ENCODE measurements around the gene AHRR. TPM values are rescaled to one million over a fixed set of nuclear protein-coding genes. Genes with fewer than 3 reads are reported as not detected.

AHRR gene
- polyA plus RNA-seq, 2 of the 4 experiments (the other 2 are of a cell fraction), result 1.2 to 1.7 TPM

DNA sequence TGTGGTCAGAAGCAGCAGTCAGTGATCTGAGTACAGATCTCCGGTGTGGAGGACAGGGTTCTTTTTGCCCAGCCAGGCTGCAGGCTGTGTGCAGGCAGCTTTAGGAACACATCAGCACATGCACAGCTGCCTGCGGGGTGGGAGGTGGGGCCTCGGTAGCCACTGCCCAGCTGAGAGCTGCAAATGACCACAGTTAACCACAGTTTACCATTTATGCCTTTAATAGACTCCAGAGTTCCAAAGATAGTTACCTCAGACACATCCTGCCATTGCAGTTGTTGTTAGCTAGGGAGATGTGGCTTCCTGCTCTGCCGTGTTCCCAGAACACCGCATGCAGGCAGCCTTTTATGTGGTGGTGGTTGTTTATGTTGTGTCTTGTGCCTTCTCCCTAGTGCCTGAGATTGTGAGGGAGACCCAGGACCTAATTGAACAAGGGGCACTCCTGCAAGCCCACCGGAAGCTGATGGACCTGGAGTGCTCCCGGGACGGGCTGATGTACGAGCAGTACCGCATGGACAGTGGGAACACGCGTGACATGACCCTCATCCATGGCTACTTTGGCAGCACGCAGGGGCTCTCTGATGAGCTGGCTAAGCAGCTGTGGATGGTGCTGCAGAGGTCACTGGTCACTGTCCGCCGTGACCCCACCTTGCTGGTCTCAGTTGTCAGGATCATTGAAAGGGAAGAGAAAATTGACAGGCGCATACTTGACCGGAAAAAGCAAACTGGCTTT, 131.6 kb downstream of the AHRR start:
- FAIRE-seq, result no peak
- no peak for ATAC-seq
- Histone ChIP-seq H3K27ac (no peak overlapping the region), H3K4me2 (no peak overlapping the region), H3K9me3 (peaks cover 18% of the 10 kb centered on the region; the same call in 2 of the 3 replicates), H3K4me3 (no peak overlapping the region), H3K4me1 (no peaks in the 10 kb centered on the region)
- 97% methylated on average over 17 of the region's 17 CpGs for WGBS (ENCODE audit: missing lambda C conversion rate)
- POLR2A ChIA-PET, result no interaction called here
- no peak for TF ChIP-seq RARB (CRISPR knock-in tag; IDR thresholded peaks at IDR 0.05)
- no peak for TF ChIP-seq HEYL (CRISPR knock-in tag; IDR thresholded peaks at IDR 0.05)
- no peak for TF ChIP-seq GATA3 (IDR thresholded peaks at IDR 0.05; ENCODE audit: borderline replicate concordance)
- TF ChIP-seq NR3C1 (IDR thresholded peaks at IDR 0.05), result no peak
- TF ChIP-seq, protein P1, sequence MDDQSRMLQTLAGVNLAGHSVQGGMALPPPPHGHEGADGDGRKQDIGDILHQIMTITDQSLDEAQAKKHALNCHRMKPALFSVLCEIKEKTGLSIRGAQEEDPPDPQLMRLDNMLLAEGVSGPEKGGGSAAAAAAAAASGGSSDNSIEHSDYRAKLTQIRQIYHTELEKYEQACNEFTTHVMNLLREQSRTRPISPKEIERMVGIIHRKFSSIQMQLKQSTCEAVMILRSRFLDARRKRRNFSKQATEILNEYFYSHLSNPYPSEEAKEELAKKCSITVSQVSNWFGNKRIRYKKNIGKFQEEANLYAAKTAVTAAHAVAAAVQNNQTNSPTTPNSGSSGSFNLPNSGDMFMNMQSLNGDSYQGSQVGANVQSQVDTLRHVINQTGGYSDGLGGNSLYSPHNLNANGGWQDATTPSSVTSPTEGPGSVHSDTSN (IDR thresholded peaks at IDR 0.05), result no peak
- TF ChIP-seq ELK1 (IDR thresholded peaks at IDR 0.05; ENCODE audit: low read depth, low read length), result no peak
- TF ChIP-seq EHMT2 (IDR thresholded peaks at IDR 0.05; ENCODE audit: low read depth), result no peak
- TF ChIP-seq SMC3 (IDR thresholded peaks at IDR 0.05), result no peak
- TF ChIP-seq CEBPB (IDR thresholded peaks at IDR 0.05), result no peak
- no peak for TF ChIP-seq HDAC2 (IDR thresholded peaks at IDR 0.05)
- TF ChIP-seq RAD21 (conservative IDR thresholded peaks at IDR 0.05 in 1 of 2, IDR thresholded peaks at IDR 0.05 in 1 of 2), result no peak
- no peak for TF ChIP-seq EHF (CRISPR knock-in tag; IDR thresholded peaks at IDR 0.05)
- no peak for TF ChIP-seq HOXA7 (CRISPR knock-in tag; IDR thresholded peaks at IDR 0.05)
- no peak for TF ChIP-seq TP53 (CRISPR knock-in tag; IDR thresholded peaks at IDR 0.05)
- no peak for TF ChIP-seq JUNB (IDR thresholded peaks at IDR 0.05)
- TF ChIP-seq, protein P2, sequence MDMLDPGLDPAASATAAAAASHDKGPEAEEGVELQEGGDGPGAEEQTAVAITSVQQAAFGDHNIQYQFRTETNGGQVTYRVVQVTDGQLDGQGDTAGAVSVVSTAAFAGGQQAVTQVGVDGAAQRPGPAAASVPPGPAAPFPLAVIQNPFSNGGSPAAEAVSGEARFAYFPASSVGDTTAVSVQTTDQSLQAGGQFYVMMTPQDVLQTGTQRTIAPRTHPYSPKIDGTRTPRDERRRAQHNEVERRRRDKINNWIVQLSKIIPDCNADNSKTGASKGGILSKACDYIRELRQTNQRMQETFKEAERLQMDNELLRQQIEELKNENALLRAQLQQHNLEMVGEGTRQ (IDR thresholded peaks at IDR 0.05), result no peak
- no peak for TF ChIP-seq JUN (IDR thresholded peaks at IDR 0.05)
- TF ChIP-seq HES2 (IDR thresholded peaks at IDR 0.05), result no peak
- no peak for DNase-seq (ENCODE audit: low read depth in 1 of 2, low spot score in 1 of 2)
- CTCF ChIA-PET, result interaction anchor here (0.6 to 1.3 kb wide), 3 partner anchors 8 to 23 kb away, joined by 3 read pairs; no protein-coding TSS in a partner anchor

DNA sequence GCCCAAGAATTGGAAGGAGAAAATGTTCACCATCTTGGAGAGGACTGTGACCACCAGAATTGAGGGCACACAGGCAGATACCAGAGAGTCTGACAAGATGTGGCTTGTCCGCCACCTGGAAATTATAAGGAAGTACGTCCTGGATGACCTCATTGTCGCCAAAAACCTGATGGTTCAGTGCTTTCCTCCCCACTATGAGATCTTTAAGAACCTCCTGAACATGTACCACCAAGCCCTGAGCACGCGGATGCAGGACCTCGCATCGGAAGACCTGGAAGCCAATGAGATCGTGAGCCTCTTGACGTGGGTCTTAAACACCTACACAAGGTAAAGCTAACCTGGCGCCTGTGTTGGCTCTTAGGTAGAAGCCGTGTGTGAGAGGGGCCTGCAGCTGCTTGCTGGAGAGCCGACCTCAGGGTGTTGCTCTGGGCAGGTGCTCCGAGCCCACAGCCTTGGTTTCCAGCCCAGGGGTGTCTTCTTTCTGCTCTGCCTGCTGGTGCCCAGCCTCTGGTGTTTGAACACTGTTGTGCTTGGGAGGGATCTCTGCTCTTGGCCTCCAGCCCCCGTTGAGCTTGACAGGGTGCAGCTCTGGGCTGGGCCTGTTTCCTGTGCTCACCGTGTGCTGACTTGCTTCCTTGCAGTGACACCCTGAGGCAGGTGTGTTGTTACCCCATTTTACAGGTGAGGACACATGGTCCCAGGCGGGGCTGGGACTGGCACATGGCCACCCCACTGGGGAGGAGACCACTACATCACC, 132.4 kb downstream of the AHRR start:
- peaks cover 2% of the 10 kb centered on the region; the same call in 1 of the 3 replicates for H3K4me1 ChIP-seq
- DNase-seq (ENCODE audit: low read depth in 1 of 2, low spot score in 1 of 2), result no peak
- no peak overlapping the region for H3K4me3 ChIP-seq
- no peak for FAIRE-seq
- WGBS (ENCODE audit: missing lambda C conversion rate), result 88% methylated on average over 16 of the region's 16 CpGs
- no peak for TF ChIP-seq EHF (CRISPR knock-in tag; IDR thresholded peaks at IDR 0.05)
- TF ChIP-seq, protein P3, sequence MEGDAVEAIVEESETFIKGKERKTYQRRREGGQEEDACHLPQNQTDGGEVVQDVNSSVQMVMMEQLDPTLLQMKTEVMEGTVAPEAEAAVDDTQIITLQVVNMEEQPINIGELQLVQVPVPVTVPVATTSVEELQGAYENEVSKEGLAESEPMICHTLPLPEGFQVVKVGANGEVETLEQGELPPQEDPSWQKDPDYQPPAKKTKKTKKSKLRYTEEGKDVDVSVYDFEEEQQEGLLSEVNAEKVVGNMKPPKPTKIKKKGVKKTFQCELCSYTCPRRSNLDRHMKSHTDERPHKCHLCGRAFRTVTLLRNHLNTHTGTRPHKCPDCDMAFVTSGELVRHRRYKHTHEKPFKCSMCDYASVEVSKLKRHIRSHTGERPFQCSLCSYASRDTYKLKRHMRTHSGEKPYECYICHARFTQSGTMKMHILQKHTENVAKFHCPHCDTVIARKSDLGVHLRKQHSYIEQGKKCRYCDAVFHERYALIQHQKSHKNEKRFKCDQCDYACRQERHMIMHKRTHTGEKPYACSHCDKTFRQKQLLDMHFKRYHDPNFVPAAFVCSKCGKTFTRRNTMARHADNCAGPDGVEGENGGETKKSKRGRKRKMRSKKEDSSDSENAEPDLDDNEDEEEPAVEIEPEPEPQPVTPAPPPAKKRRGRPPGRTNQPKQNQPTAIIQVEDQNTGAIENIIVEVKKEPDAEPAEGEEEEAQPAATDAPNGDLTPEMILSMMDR (IDR thresholded peaks at IDR 0.05), result no peak
- no peak for TF ChIP-seq NPAS2 (CRISPR knock-in tag; IDR thresholded peaks at IDR 0.05; ENCODE audit: borderline replicate concordance)
- TF ChIP-seq HOXB13 (CRISPR knock-in tag; IDR thresholded peaks at IDR 0.05; ENCODE audit: low read depth), result no peak
- TF ChIP-seq, protein P4, sequence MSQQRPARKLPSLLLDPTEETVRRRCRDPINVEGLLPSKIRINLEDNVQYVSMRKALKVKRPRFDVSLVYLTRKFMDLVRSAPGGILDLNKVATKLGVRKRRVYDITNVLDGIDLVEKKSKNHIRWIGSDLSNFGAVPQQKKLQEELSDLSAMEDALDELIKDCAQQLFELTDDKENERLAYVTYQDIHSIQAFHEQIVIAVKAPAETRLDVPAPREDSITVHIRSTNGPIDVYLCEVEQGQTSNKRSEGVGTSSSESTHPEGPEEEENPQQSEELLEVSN (IDR thresholded peaks at IDR 0.05; ENCODE audit: borderline replicate concordance, low read depth), result no peak
- TF ChIP-seq GATA3 (IDR thresholded peaks at IDR 0.05; ENCODE audit: borderline replicate concordance), result no peak
- TF ChIP-seq HOXB5 (CRISPR knock-in tag; IDR thresholded peaks at IDR 0.05), result no peak
- no peak for TF ChIP-seq CBX2 (IDR thresholded peaks at IDR 0.05; ENCODE audit: borderline replicate concordance, low read depth)
- no peak for TF ChIP-seq MAFK (IDR thresholded peaks at IDR 0.05; ENCODE audit: partially characterized antibody)
- no peak for TF ChIP-seq TFCP2L1 (CRISPR knock-in tag; IDR thresholded peaks at IDR 0.05)
- TF ChIP-seq CHD2 (IDR thresholded peaks at IDR 0.05; ENCODE audit: low read length, partially characterized antibody), result no peak
- no peak for TF ChIP-seq ZNF302 (CRISPR knock-in tag; IDR thresholded peaks at IDR 0.05)
- TF ChIP-seq FOSL2 (IDR thresholded peaks at IDR 0.05), result no peak
- no peak for TF ChIP-seq FOSL2 (CRISPR knock-in tag; IDR thresholded peaks at IDR 0.05)
- no peak for TF ChIP-seq JUNB (IDR thresholded peaks at IDR 0.05)
- no peak for TF ChIP-seq KDM1A (IDR thresholded peaks at IDR 0.05; ENCODE audit: low read depth)
- no peak for TF ChIP-seq ZC3H11A (IDR thresholded peaks at IDR 0.05)
- H3K27ac ChIP-seq, result no peak overlapping the region
- H3K4me2 ChIP-seq, result no peak overlapping the region
- POLR2A ChIA-PET, result no interaction called here
- no peak for ATAC-seq
- CTCF ChIA-PET, result interaction anchor here (0.6 to 1.3 kb wide), 3 partner anchors 9 to 24 kb away, joined by 3 read pairs; no protein-coding TSS in a partner anchor
- peaks cover 18% of the 10 kb centered on the region; the same call in 2 of the 3 replicates for H3K9me3 ChIP-seq
